Endothelial cell of umbilical vein (primary cell): ENCODE results near the gene CARMIL1. TPM values are rescaled to one million over a fixed set of nuclear protein-coding genes. Genes with fewer than 3 reads are reported as not detected.

ENCODE experiments used
- BruUV-seq: library from RNA; stranded (reverse); fragments of 400-500 nt; replicated peaks from 2 replicates; lab custom pipeline; 2021; lab: Mats Ljungman, UMichigan
- CTCF ChIA-PET: fragments of 300-600, 350-600 bp; sonication (Branson Sonifier 250); formaldehyde crosslinking; loops from one replicate; lab custom pipeline; 2021; ENCODE audit warnings: antibody characterized with exemption, inconsistent platforms; lab: Charles Lee
- POLR2A ChIA-PET: fragments of 300-600, 350-600 bp; sonication (Branson Sonifier 250); formaldehyde crosslinking; loops from one replicate; lab custom pipeline; 2021; ENCODE audit warnings: antibody characterized with exemption, inconsistent platforms; lab: Charles Lee
- DNase-seq: peaks from one replicate; pipeline ENCODE4 v3.0.0-alpha.2; 2011; ENCODE audit warnings: low read depth, low spot score
- FAIRE-seq: peaks from 2 replicates; lab custom pipeline; 2011; peaks lifted over from hg19 to GRCh38; lab: Jason Lieb, UNC
- H2AFZ ChIP-seq: 2 replicates; pipeline ENCODE4 v1.6.0; 2012; ENCODE audit warnings: low read depth, low read length, control low read depth, inconsistent platforms
- H3K27ac ChIP-seq: 2 replicates; pipeline ENCODE4 v1.5.1; 2011; ENCODE audit warnings: low read depth, mild to moderate bottlenecking, control low read depth, low read length, moderate library complexity; ENCODE audit not compliant: insufficient read depth
- H3K27me3 ChIP-seq, 2 experiments: 2 replicates each; pipeline versions ENCODE4 v1.6.0 to v1.6.1; 2011; ENCODE audit warnings: low read length in 2 of 2, mixed read lengths in 1 of 2; ENCODE audit not compliant: control insufficient read depth in 2 of 2, insufficient read depth in 2 of 2
- H3K36me3 ChIP-seq, 2 experiments: 2 replicates in 1 of 2; 3 replicates in 1 of 2; pipeline ENCODE4 v1.5.1; 2011; ENCODE audit warnings: low read length in 2 of 2, mild to moderate bottlenecking in 1 of 2, moderate library complexity in 1 of 2; ENCODE audit not compliant: control insufficient read depth in 2 of 2, insufficient read depth in 2 of 2; ENCODE audit errors: extremely low read depth in 1 of 2
- H3K4me1 ChIP-seq: 3 replicates; pipeline ENCODE4 v1.5.1; 2011; ENCODE audit warnings: mild to moderate bottlenecking, low read length; ENCODE audit not compliant: control insufficient read depth, insufficient read depth; ENCODE audit errors: extremely low read depth
- H3K4me2 ChIP-seq: 2 replicates; pipeline ENCODE4 v1.6.1; 2011; ENCODE audit warnings: low read length, control low read depth, mixed read lengths; ENCODE audit not compliant: insufficient read depth
- H3K4me3 ChIP-seq, 3 experiments: fragments of 200-600 bp in 1 of 3; sonication (generic), shearing (Covaris generic) in 1 of 3; replicated peaks in 1 of 3; 2 replicates each; pipeline ENCODE4 v1.5.1; 2011 to 2016; ENCODE audit warnings: control low read depth in 3 of 3, low read length in 3 of 3, mild to moderate bottlenecking in 2 of 3, inconsistent platforms in 1 of 3, low read depth in 1 of 3, moderate library complexity in 1 of 3; ENCODE audit not compliant: insufficient read depth in 1 of 3
- H3K79me2 ChIP-seq: 2 replicates; pipeline ENCODE4 v1.6.0; 2012; ENCODE audit warnings: low read length, inconsistent platforms; ENCODE audit not compliant: control insufficient read depth, insufficient read depth
- H3K9ac ChIP-seq: replicated peaks from 2 replicates; pipeline ENCODE3; 2011; ENCODE audit warnings: low read length, control low read depth; ENCODE audit not compliant: insufficient read depth; ENCODE audit errors: extremely low read depth
- H3K9me1 ChIP-seq: replicated peaks from 3 replicates; pipeline ENCODE4 v1.6.0; 2011; ENCODE audit warnings: mild to moderate bottlenecking, low read length; ENCODE audit not compliant: control insufficient read depth, insufficient read depth; ENCODE audit errors: extremely low read depth
- H3K9me3 ChIP-seq: replicated peaks from 2 replicates; pipeline ENCODE4 v1.5.1; 2012; ENCODE audit warnings: low read length, inconsistent platforms; ENCODE audit not compliant: control insufficient read depth, insufficient read depth
- H4K20me1 ChIP-seq: replicated peaks from 2 replicates; pipeline ENCODE3; 2011; ENCODE audit warnings: mild to moderate bottlenecking, low read length; ENCODE audit not compliant: control insufficient read depth, insufficient read depth; ENCODE audit errors: extremely low read depth
- EZH2 ChIP-seq: IDR thresholded peaks from 2 replicates; pipeline ENCODE4 v1.6.1; 2012; ENCODE audit warnings: borderline replicate concordance, low read depth, mild to moderate bottlenecking, moderate library complexity, low read length, inconsistent platforms; ENCODE audit not compliant: severe bottlenecking
- FOS ChIP-seq: IDR thresholded peaks from 2 replicates; pipeline ENCODE4 v1.6.1; 2011; ENCODE audit warnings: mild to moderate bottlenecking, low read length, moderate library complexity, borderline replicate concordance; ENCODE audit not compliant: insufficient read depth
- GATA2 ChIP-seq: IDR thresholded peaks from 2 replicates; pipeline ENCODE4 v1.7.0; 2011; ENCODE audit warnings: low read depth, mild to moderate bottlenecking, moderate library complexity, mixed read lengths, low read length; ENCODE audit not compliant: insufficient read length, insufficient read depth
- JUN ChIP-seq: IDR thresholded peaks from 2 replicates; pipeline ENCODE4 v1.6.1; 2011; ENCODE audit warnings: borderline replicate concordance, low read depth; ENCODE audit not compliant: insufficient read length, insufficient read depth
- MAX ChIP-seq: IDR thresholded peaks from 2 replicates; pipeline ENCODE4 v1.6.1; 2011; ENCODE audit not compliant: insufficient read depth, insufficient read length
- MYC ChIP-seq: IDR thresholded peaks from one replicate; pipeline ENCODE4 v1.6.1; 2011; ENCODE audit warnings: mild to moderate bottlenecking, low read depth, low read length
- POLR2A ChIP-seq: IDR thresholded peaks from 2 replicates; pipeline ENCODE4 v1.6.1; 2012; ENCODE audit warnings: low read depth, mild to moderate bottlenecking, control low read depth, low read length
- POLR2AphosphoS5 ChIP-seq: IDR thresholded peaks from 2 replicates; pipeline ENCODE4 v1.6.1; 2012; ENCODE audit warnings: low read depth, mild to moderate bottlenecking, control low read depth, low read length, moderate library complexity; ENCODE audit not compliant: insufficient read depth
- dilution Hi-C: fragments of 300-500 bp; cut with MboI; formaldehyde crosslinking; loops from one replicate; pipeline ENCODE4 v1.15.0; 2019; ENCODE audit warnings: low sequenced_read_pairs; ENCODE audit not compliant: extremely low pct_ligation_motif_present
- intact Hi-C: fragments of 100-400 bp; cut with micrococcal nuclease; formaldehyde crosslinking; loops from one replicate; pipeline ENCODE4 v1.10.0; 2022
- polyA plus RNA-seq, 4 experiments: library from polyadenylated mRNA; depleted of rRNA in 3 of 4; stranded (reverse) in 3 of 4; unstranded in 1 of 4; fragments of >200 nt; gene quantifications; 2 replicates each; pipeline versions ENCODE4 v1.2.1 to v1.2.3, GENCODE V29; 2011 to 2012; ENCODE audit warnings: missing spikeins in 1 of 4
- total RNA-seq: library from RNA; stranded (reverse); gene quantifications from 2 replicates; pipeline ENCODE4 v1.2.3, GENCODE V29; 2021
- TF ChIP-seq, protein P1 (sequence below), 2 donors: IDR thresholded peaks; 1 replicate in 1 of 2; 2 replicates in 1 of 2; pipeline ENCODE4 v1.5.1; 2011; ENCODE audit warnings: low read length in 2 of 2, mild to moderate bottlenecking in 2 of 2, moderate library complexity in 2 of 2, control low read depth in 1 of 2, inconsistent platforms in 1 of 2, low read depth in 1 of 2; ENCODE audit not compliant: insufficient read depth in 1 of 2; ENCODE audit errors: extremely low read depth in 1 of 2

CARMIL1 gene
- total and polyA plus RNA-seq, 2 donors (not counting 3 experiments of a cell fraction or from before 2014, with no cell fraction given), result 1.3 to 8.7 TPM

GRCh38 chr6:25499615-25500235 lies 220.6 kb downstream of the CARMIL1 start:
- H3K9me3 ChIP-seq, result no peaks in the 10 kb centered on the region
- no peak overlapping the region for H2AFZ ChIP-seq
- H3K9ac ChIP-seq, result no peak overlapping the region
- H3K79me2 ChIP-seq, result no peaks in the 10 kb centered on the region
- POLR2A ChIA-PET, result no interaction called here
- H3K4me3 ChIP-seq, result no peak overlapping the region
- FAIRE-seq (no peak), DNase-seq (no peak)
- no peaks in the 10 kb centered on the region for H3K4me1 ChIP-seq
- no peaks in the 10 kb centered on the region for H4K20me1 ChIP-seq
- intact Hi-C loops (no loop called here), dilution Hi-C loops (no loop called here)
- no peaks in the 10 kb centered on the region for H3K27me3 ChIP-seq
- CTCF ChIA-PET, result interaction anchor here (1.0 to 2.1 kb wide), 2 partner anchors 9 to 234 kb away, joined by 3 to 13 read pairs; no protein-coding TSS in a partner anchor
- no peaks in the 10 kb centered on the region for H3K36me3 ChIP-seq
- BruUV-seq, result no TSS peak
- TF ChIP-seq EZH2 (no peak), POLR2AphosphoS5 (no peak)
- TF ChIP-seq, protein P1, sequence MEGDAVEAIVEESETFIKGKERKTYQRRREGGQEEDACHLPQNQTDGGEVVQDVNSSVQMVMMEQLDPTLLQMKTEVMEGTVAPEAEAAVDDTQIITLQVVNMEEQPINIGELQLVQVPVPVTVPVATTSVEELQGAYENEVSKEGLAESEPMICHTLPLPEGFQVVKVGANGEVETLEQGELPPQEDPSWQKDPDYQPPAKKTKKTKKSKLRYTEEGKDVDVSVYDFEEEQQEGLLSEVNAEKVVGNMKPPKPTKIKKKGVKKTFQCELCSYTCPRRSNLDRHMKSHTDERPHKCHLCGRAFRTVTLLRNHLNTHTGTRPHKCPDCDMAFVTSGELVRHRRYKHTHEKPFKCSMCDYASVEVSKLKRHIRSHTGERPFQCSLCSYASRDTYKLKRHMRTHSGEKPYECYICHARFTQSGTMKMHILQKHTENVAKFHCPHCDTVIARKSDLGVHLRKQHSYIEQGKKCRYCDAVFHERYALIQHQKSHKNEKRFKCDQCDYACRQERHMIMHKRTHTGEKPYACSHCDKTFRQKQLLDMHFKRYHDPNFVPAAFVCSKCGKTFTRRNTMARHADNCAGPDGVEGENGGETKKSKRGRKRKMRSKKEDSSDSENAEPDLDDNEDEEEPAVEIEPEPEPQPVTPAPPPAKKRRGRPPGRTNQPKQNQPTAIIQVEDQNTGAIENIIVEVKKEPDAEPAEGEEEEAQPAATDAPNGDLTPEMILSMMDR (IDR thresholded peaks at IDR 0.05; ENCODE audit: extremely low read depth in 1 of 2, insufficient read depth in 1 of 2, low read depth in 1 of 2, low read length in 2 of 2), result no peak
- H3K27ac ChIP-seq, result no peak overlapping the region
- no peaks in the 10 kb centered on the region for H3K9me1 ChIP-seq
- H3K4me2 ChIP-seq, result no peak overlapping the region

DNA sequence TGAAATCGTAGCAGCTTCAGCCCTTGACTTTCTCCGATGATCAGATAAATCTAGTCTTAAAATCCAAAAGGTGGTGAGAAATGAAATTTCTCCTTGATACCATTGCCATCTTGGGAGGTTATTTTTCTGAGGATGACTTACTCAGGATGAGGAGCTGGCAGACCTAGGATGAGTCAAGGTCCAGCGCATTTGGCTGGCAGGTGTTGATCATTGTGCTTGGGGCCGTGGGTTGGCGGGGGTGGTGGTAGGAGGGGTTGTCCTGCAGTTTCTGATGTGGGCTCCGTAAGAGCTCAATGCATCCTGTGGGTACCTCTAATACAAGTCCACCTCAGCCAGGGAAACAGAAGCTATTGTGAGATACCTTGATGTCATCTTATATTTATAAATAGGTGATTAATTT lies 224.5 kb downstream of the CARMIL1 start:
- POLR2A ChIA-PET, result no interaction called here
- H3K4me2 ChIP-seq, result no peak overlapping the region
- no TSS peak for BruUV-seq
- no peak overlapping the region for H2AFZ ChIP-seq
- CTCF ChIA-PET, result interaction anchor here (0.6 kb wide), 1 partner anchor 14 kb away, joined by 4 read pairs; no protein-coding TSS in a partner anchor
- DNase-seq (no peak), FAIRE-seq (no peak)
- H3K4me1 ChIP-seq, result no peaks in the 10 kb centered on the region
- dilution Hi-C loops (no loop called here), intact Hi-C loops (no loop called here)
- H3K27ac ChIP-seq, result no peak overlapping the region
- H3K9me1 ChIP-seq, result no peaks in the 10 kb centered on the region
- TF ChIP-seq, protein P1 (IDR thresholded peaks at IDR 0.05; ENCODE audit: extremely low read depth in 1 of 2, insufficient read depth in 1 of 2, low read depth in 1 of 2, low read length in 2 of 2), result no peak
- no peak for TF ChIP-seq JUN
- no peak for TF ChIP-seq MAX
- TF ChIP-seq EZH2, result no peak
- TF ChIP-seq POLR2AphosphoS5, result no peak
- no peak for TF ChIP-seq POLR2A
- no peak for TF ChIP-seq MYC
- no peak for TF ChIP-seq FOS
- no peak for TF ChIP-seq GATA2
- H3K4me3 ChIP-seq, result no peak overlapping the region
- H4K20me1 ChIP-seq, result no peaks in the 10 kb centered on the region
- H3K9me3 ChIP-seq, result no peaks in the 10 kb centered on the region
- H3K27me3 ChIP-seq, result no peaks in the 10 kb centered on the region
- H3K36me3 ChIP-seq, result no peaks in the 10 kb centered on the region
- no peak overlapping the region for H3K9ac ChIP-seq
- no peaks in the 10 kb centered on the region for H3K79me2 ChIP-seq
